ENCODE data around the gene LPCAT4.
"Not testable (repeated sequence)": the region's sequence is repeated elsewhere in the genome, so short reads cannot be mapped to it uniquely, and the experiment has no call there.

LPCAT4 gene

DNA sequence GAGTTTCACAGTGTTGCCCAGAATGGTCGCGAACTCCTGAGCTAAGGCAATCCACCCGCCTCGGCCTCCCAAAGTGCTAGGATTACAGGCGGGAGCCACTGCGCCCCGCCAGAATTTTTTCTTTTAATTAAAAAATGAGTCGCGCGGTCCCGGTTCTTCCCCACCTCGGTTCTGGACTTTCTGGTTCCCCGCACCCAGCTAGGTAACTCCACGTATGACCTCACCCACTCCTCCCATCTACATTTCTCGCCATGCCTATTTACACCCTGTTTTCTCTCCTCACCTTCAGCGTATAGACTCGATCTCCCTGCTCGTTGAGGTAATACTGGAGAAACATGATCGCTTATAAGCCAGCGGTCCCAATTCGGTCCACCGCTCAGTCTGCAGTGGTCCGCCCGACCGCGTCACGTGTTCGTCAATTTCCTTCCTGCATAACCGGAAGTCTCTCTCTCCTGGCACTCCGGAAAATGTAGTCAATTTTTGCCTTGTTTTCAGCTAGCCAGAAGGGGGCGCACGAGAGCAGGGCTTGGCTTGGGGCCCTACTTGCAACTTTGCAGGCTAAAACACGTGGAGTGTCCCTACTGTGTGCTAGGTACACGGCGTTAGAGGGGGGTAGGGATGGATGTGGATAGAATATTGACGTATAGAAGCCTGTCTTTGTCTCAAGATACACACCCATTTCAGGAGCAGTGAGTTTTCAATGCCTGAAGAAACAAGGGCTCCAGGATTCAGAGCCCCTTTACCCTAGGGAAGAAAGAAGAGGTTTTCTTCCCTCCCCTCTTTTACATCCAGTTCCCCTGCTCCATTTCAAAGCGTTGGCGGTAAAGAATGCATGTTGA is 24.0 kb downstream of the LPCAT4 start, which contains the start of the genes NOP10 and NUTM1:
Gene NOP10, minus strand, starts transcription at position 400 of the 839 bp plus-strand sequence. Its CDS starts 63 bp downstream, at position 337.
Gene NUTM1, plus strand, starts transcription at position 579 of the 839 bp plus-strand sequence. CDS start 382 bp downstream, outside the sequence.
- Histone ChIP-seq H3K9me3 (replicated peaks; ENCODE audit: low read length) (no peaks in the 10 kb centered on the region), H3K9ac (ENCODE audit: low read depth, low read length) (peak within 1 kb of the TSS; percentile 94), H3K36me3 (ENCODE audit: insufficient read depth, low read length) (peaks cover 15% of the 10 kb centered on the region), H3K4me1 (ENCODE audit: control insufficient read depth, insufficient read depth, low read length) (peaks cover 12% of the 10 kb centered on the region), H3K4me3 (ENCODE audit: low read length) (peak within 1 kb of the TSS; percentile 99), H3K4me2 (ENCODE audit: low read length) (peak within 1 kb of the TSS; percentile 76), H3K27me3 (ENCODE audit: control insufficient read depth, insufficient read depth, low read length) (no peaks in the 10 kb centered on the region)

DNA sequence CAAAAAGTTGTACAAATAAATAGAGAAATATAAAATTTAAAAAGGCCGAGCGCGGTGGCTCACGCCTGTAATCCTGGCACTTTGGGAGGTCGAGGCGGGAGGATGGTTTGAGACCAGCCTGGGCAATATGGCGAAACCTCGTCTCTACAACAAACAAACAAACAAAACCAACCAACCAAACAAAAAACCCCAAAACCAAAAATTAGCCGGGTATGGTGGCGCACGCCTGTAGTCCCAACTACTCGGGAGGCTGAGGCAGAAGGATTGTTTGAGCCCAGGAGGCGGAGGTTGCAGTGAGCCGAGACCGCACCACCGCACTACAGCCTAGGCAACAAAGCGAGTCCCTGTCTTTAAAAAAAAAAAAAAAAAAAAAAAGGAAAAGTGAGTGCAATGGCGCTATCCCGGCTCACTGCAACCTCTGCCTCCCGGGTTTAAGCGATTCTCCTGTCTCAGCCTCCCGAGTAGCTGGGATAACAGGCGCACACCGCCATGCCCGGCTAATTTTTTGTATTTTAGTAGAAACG is 24.7 kb downstream of the LPCAT4 start:
- Histone ChIP-seq H3K9ac (ENCODE audit: low read depth, low read length) (peak overlapping the region; percentile 94), H3K4me3 (ENCODE audit: low read length) (peak overlapping the region; percentile 99), H3K36me3 (ENCODE audit: insufficient read depth, low read length) (peaks cover 15% of the 10 kb centered on the region), H3K4me1 (ENCODE audit: control insufficient read depth, insufficient read depth, low read length) (peaks cover 12% of the 10 kb centered on the region), H3K4me2 (ENCODE audit: low read length) (peak overlapping the region; percentile 76)
- not testable (repeated sequence) for H3K9me3 ChIP-seq (replicated peaks; ENCODE audit: low read length); H3K27me3 ChIP-seq (ENCODE audit: control insufficient read depth, insufficient read depth, low read length)

DNA sequence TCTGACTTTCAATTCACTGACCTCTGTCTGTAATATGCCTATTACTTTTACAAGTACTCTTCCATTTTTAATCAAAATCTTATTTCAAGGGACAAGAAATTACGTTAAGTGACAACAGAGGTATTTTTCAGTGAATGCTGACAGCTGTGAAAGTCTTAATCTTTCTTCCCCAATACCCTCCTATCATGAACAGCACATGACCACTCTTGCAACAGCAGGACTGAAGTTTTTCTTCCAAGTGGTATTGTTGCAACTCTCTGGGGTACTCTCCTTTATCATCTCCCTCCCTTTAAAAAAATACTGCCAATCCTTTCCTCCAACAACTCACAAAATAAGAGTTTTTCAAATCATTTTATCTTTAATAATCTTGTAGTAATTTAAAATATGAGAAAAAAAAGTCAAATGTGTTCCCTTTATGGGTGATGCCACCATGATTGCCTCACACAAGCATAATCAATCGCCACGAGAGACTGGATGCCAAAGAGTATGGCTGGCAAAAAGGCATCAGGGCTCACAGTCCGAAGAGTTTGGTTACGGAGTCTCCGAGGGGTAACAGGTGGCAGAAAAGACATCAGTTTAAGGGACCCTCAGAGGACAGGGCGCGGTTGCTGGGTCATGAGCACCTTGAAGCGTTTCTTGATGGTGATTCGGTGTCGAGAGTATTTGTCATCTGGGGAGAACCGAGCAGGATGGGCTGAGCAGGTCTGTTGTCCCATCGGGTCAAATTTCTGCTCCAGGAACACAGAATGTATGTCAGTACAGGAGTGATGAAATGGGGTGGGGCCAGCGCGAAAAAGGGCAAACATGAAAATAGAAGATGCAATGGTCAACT is 25.4 kb downstream of the LPCAT4 start:
- no peaks in the 10 kb centered on the region for H3K9me3 ChIP-seq (replicated peaks; ENCODE audit: low read length)
- peaks cover 15% of the 10 kb centered on the region for H3K36me3 ChIP-seq (ENCODE audit: insufficient read depth, low read length)
- H3K4me2 ChIP-seq (ENCODE audit: low read length): peak overlapping the region; percentile 76
- H3K27me3 ChIP-seq (ENCODE audit: control insufficient read depth, insufficient read depth, low read length): no peaks in the 10 kb centered on the region
- peak overlapping the region; percentile 99 for H3K4me3 ChIP-seq (ENCODE audit: low read length)
- H3K4me1 ChIP-seq (ENCODE audit: control insufficient read depth, insufficient read depth, low read length): peaks cover 18% of the 10 kb centered on the region
- H3K9ac ChIP-seq (ENCODE audit: low read depth, low read length): no peak overlapping the region

DNA sequence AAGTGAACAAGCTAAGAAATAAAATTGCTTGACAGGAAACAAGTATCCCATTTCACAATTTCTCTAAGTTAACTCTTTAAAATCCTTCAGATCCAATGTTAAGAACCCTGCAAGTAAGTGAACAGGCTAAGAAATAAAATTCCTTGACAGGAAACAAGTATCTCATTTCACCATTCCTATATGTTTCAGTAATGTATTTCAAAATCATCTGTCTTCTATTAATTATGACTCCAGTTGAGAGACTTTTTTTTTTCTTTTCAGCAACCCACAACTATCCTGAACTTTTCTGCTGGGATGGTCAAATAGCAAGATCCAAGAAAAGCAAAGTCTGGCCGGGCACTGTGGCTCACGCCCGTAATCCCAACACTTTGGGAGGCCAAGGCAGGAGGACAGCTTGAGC is 27.1 kb downstream of the LPCAT4 start:
- Histone ChIP-seq H3K9me3 (replicated peaks; ENCODE audit: low read length) (no peaks in the 10 kb centered on the region), H3K9ac (ENCODE audit: low read depth, low read length) (no peak overlapping the region), H3K27me3 (ENCODE audit: control insufficient read depth, insufficient read depth, low read length) (no peaks in the 10 kb centered on the region), H3K36me3 (ENCODE audit: insufficient read depth, low read length) (peaks cover 15% of the 10 kb centered on the region), H3K4me3 (ENCODE audit: low read length) (no peak overlapping the region), H3K4me2 (ENCODE audit: low read length) (peak overlapping the region; percentile 7), H3K4me1 (ENCODE audit: control insufficient read depth, insufficient read depth, low read length) (peaks cover 34% of the 10 kb centered on the region)

DNA sequence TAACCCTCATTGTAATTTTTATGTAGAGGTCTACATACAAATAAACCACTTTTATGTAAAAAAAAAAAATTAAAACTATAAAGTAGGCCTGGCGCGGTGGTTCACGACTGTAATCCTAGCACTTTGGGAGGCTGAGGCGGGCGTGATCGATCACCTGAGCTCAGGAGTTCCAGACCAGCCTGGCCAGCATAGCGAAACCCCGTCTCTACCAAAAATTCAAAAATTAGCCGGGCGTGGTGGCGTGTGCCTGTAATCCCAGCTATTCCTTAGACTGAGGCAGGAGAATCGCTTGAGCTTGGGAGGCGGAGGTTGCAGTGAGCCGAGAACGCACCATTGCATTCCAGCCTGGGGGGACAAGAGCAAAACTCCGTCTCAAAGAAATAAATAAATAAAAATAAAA is 28.6 kb downstream of the LPCAT4 start:
- H3K27me3 ChIP-seq (ENCODE audit: control insufficient read depth, insufficient read depth, low read length): no peaks in the 10 kb centered on the region

DNA sequence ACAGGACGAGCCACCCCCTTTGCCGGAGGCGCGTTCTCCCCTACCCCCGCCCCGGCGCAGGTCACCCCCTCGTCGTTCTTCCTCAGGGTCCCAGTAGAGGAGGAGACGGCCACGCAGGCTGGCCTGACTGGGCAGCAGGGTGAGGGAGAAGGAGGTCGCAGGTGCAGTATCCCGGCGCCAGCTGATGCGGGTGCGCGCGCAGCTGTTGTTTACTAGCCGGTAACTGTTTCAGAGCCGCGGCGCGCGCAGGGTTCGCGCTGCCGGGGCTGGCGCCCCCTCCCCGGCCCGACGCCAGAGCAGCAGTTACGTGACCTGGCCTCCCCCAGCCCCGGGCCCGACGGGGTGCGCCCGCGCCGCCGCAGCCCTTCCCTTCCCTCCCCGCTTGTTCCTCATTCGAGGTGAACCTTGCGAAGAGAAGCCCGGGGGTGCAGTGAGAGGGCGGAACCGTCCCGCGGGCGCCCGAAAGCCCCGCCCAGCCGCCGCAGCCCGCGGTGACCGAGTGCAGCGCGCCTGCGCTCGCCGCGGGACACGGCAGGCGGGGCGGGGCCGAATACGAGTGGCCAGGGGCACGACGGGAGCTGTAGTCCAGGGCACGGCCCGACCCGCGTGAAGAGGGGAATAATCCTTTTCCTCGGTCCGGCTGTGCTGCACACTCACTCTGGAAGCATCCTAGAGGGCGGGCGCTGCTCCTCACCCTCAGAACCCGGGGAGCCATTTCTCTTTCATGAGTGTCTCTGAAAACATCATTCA is 29.3 kb downstream of the LPCAT4 start, which contains the start of gene SLC12A6:
Gene SLC12A6, minus strand, starts transcription at position 225 of the 750 bp plus-strand sequence. CDS start 1,101 bp downstream, outside the sequence.
- H3K9me3 ChIP-seq (replicated peaks; ENCODE audit: low read length): no peaks in the 10 kb centered on the region
- H3K4me2 ChIP-seq (ENCODE audit: low read length): peak within 1 kb of the TSS; percentile 86
- H3K9ac ChIP-seq (ENCODE audit: low read depth, low read length): peak within 1 kb of the TSS; percentile 84
- H3K27me3 ChIP-seq (ENCODE audit: control insufficient read depth, insufficient read depth, low read length): no peaks in the 10 kb centered on the region
- peaks cover 48% of the 10 kb centered on the region for H3K4me1 ChIP-seq (ENCODE audit: control insufficient read depth, insufficient read depth, low read length)
- peaks cover 15% of the 10 kb centered on the region for H3K36me3 ChIP-seq (ENCODE audit: insufficient read depth, low read length)
- peak within 1 kb of the TSS; percentile 91 for H3K4me3 ChIP-seq (ENCODE audit: low read length)

More for the DNA sequence above, 28.6 kb downstream of the LPCAT4 start:
- Histone ChIP-seq H3K9ac (ENCODE audit: low read depth, low read length) (peak overlapping the region; percentile 52), H3K4me2 (ENCODE audit: low read length) (peak overlapping the region; percentile 61), H3K36me3 (ENCODE audit: insufficient read depth, low read length) (peaks cover 15% of the 10 kb centered on the region), H3K4me3 (ENCODE audit: low read length) (peak overlapping the region; percentile 91), H3K4me1 (ENCODE audit: control insufficient read depth, insufficient read depth, low read length) (peaks cover 48% of the 10 kb centered on the region), H3K9me3 (replicated peaks; ENCODE audit: low read length) (no peaks in the 10 kb centered on the region)

GRCh38 chr15:34336991-34337556 is 29.9 kb downstream of the LPCAT4 start:
- Histone ChIP-seq H3K9ac (ENCODE audit: low read depth, low read length) (peak overlapping the region; percentile 84), H3K4me1 (ENCODE audit: control insufficient read depth, insufficient read depth, low read length) (peaks cover 48% of the 10 kb centered on the region), H3K9me3 (replicated peaks; ENCODE audit: low read length) (no peaks in the 10 kb centered on the region), H3K36me3 (ENCODE audit: insufficient read depth, low read length) (peaks cover 15% of the 10 kb centered on the region), H3K4me3 (ENCODE audit: low read length) (peak overlapping the region; percentile 91), H3K4me2 (ENCODE audit: low read length) (peak overlapping the region; percentile 86), H3K27me3 (ENCODE audit: control insufficient read depth, insufficient read depth, low read length) (no peaks in the 10 kb centered on the region)

GRCh38 chr15:34336231-34336990 is 30.6 kb downstream of the LPCAT4 start:
- peak overlapping the region; percentile 86 for H3K4me2 ChIP-seq (ENCODE audit: low read length)
- H3K9me3 ChIP-seq (replicated peaks; ENCODE audit: low read length): no peaks in the 10 kb centered on the region
- peaks cover 44% of the 10 kb centered on the region for H3K4me1 ChIP-seq (ENCODE audit: control insufficient read depth, insufficient read depth, low read length)
- peaks cover 10% of the 10 kb centered on the region for H3K36me3 ChIP-seq (ENCODE audit: insufficient read depth, low read length)
- H3K9ac ChIP-seq (ENCODE audit: low read depth, low read length): peak overlapping the region; percentile 84
- H3K4me3 ChIP-seq (ENCODE audit: low read length): peak overlapping the region; percentile 91
- no peaks in the 10 kb centered on the region for H3K27me3 ChIP-seq (ENCODE audit: control insufficient read depth, insufficient read depth, low read length)

DNA sequence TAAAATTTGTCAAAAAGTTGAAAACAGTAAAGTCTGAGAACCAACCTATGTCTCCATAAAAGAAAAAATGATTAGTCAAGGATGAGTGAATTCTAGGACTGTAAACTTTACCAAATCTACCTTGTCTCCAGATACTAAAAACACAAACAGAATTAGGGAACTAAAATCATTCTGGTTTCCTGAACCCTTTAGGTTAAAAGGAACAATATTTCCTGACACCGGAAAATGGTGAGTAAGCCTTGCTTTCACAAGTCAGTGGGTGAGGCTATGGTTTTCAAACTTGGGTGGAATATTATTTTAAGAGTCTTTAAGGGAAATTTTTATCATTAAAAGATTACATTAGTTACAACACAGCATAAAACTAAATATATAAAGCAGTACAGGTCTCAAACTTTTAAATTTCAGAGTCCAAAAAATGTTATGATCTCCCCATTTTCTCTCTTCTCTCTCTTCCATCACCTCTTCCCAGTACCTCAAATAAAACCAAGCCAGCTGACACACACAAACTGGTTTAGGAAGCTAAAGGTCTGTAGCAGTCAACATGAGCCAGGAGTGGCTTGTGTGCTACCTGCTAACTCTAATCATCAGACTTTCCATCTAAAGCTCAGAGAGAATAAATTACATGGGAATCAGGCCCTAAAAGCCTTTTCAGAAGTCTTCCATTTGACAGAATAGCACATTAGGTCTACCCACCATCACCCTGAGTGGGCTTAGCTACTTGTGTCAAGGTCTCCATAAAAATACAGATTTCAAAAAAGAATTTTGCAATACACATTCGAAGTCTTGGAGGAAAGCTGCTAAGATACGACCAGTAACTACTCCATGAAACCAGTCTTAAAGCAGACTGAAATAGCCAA is 31.6 kb downstream of the LPCAT4 start:
- H3K4me3 ChIP-seq (ENCODE audit: low read length): peak overlapping the region; percentile 53
- peak overlapping the region; percentile 46 for H3K9ac ChIP-seq (ENCODE audit: low read depth, low read length)
- H3K4me2 ChIP-seq (ENCODE audit: low read length): peak overlapping the region; percentile 86
- no peaks in the 10 kb centered on the region for H3K9me3 ChIP-seq (replicated peaks; ENCODE audit: low read length)
- peaks cover 44% of the 10 kb centered on the region for H3K4me1 ChIP-seq (ENCODE audit: control insufficient read depth, insufficient read depth, low read length)
- H3K36me3 ChIP-seq (ENCODE audit: insufficient read depth, low read length): peaks cover 5% of the 10 kb centered on the region
- H3K27me3 ChIP-seq (ENCODE audit: control insufficient read depth, insufficient read depth, low read length): no peaks in the 10 kb centered on the region
